SW 1271 (cell line): Measurements from ENCODE around the gene ARMC2.
"Not testable (repeated sequence)": the region's sequence is repeated elsewhere in the genome, so short reads cannot be mapped to it uniquely, and the experiment has no call there.

Experiments
- DNase-seq, 2 experiments: peaks; one replicate each; lab custom pipeline; 2025; lab: John Stamatoyannopoulos, UW

ARMC2 gene

GRCh38 chr6:108916026-108916686 lies 67.9 kb downstream of the ARMC2 start:
- no peak for DNase-seq

GRCh38 chr6:108920751-108921150 lies 72.5 kb downstream of the ARMC2 start:
- DNase-seq, result no peak

DNA sequence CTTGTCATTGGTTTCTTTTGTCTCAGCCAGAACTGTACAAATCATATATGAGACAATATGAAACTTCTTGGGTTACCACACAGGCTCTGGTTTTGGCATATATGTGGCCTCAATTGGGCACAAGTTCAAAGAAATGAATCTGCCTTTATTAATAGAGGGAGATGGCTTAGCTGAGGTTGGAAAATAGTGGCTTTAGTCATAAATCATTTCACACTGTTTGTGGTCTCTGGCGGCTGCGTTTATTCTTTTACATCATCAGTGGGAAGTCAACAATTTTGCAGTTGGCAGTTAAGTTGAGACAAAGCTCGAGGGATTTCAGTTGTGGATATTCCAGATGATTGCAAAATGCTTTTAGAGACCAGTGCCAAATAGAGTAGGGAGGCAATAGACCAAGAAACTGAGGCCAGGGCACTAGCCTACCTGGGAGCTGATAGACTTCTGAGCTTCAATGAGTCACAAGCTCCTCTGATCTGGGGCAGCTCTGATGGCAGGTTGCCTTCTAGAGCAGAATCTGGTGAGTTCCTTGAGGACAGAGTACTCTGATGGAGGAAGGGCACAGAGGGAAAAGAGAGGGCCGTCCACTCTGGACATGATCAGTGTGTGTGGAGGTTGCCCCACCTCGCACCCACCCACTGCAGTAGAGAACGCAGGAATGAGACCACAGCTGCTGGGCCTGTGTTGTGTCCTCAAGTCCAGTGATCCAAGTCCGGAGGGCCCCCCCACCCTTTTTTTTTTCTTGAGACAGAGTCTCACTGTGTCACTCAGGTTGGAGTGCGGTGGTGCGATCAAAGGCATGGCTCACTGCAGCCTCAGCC lies 73.5 kb downstream of the ARMC2 start:
- DNase-seq, result no peak

DNA sequence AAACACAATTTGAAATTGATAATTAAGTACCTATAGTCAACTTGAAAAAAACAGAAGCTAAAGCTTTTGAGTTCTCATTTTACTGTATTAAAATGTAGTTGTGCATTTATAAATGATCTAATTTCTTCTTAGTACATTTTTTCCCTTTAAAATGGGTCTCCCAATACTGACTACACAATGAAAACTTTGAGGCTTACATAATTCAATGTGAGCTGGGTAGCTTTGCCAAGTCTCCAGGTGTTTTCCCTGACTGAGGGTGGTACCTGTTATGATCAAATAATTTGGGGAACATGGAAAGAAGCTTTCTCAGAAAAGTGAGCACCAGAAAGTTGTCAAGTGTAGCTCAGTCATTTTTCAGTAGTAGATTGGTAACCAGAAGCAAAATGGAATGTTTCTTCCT lies 74.3 kb downstream of the ARMC2 start:
- no peak for DNase-seq

- DNase-seq, result no peak
These were observed 79.7 kb downstream of the ARMC2 start for GRCh38 chr6:108927927-108928326.

DNA sequence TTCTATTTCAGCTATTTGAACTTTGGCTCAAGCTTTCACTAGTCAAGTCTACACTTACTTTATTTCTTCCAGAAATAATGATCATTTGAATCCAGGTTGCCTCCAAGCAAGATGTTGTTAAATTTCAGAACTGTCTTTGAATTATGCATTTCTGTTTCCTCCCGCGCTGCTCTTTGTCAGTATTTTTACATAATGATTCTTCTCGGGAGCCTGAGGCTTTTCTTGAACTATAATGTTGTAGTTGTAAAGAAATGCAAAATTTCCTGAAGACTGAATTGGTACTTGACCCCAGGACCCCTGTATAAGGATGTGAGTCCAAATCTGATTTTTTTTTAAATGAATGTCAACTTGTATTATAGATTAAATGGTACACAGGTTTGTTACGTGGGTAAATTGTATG lies 80.4 kb downstream of the ARMC2 start:
- no peak for DNase-seq

GRCh38 chr6:108931090-108931489 lies 82.9 kb downstream of the ARMC2 start:
- not testable (repeated sequence) for DNase-seq

- DNase-seq, result no peak
These were observed 88.9 kb downstream of the ARMC2 start for GRCh38 chr6:108937170-108937569.

- DNase-seq, result no peak
These were observed 92.5 kb downstream of the ARMC2 start for GRCh38 chr6:108940741-108941140.

DNA sequence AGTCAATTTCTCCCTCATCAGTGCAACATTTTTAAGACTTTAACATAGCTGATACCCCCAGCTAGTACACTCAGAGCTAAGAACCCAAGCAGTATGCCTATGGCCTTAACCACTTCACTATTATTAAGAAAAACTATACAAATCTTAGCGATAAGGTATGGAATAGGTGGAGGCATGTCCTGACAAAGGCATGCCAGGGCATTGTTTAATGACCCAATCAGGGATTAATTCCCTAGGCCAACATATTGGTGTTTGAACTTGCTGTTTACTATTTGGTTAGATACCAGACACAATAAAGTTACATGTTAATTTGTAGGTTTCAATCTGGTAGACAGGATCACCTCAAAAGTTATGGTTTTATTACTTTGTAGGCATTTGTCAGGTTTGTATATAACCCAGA lies 93.1 kb downstream of the ARMC2 start:
- no peak for DNase-seq

GRCh38 chr6:108941859-108942258 lies 93.6 kb downstream of the ARMC2 start:
- DNase-seq, result no peak

DNA sequence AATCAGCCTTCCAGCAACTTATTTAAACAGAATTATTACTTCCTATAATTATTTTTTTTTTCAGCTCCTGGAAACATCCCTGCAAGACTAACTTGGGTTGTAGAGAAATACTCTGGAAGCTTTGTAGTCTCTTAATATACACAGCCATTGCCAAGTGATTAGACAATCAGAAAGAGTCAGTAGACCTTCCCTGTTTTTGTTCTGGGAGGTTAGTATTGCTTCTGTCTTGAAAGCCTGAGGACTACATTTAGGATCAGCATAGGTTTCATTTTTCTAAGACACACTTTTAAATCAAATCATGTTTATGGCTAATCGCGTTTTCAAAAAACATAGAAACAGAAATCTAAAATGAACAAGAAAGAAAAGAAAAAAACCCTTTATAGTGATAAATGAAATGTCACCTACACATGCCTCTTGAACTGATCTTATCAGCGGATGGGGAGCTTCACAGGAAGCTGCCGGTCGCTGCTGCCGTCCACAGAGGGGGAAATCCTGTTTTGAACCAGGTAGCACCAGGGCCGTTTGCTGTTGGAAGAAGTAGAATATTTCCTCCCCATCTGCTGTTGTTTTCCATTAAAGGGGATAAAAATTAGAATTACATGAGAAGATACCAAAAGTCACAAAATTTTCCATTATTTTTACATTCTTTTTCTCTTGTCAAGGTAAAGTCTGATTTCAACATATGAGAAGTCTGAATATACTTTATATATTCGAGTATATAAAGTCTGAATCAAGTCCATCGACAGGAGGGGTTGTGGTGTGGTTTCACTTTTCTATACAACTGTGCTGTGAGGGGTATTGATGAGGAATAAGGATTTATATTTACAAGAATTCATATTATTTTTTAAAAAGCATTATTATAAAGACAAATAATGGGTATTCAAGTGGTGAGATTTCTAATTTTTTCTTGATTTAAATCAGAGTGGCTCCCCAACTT lies 94.6 kb downstream of the ARMC2 start:
- DNase-seq, result no peak

- DNase-seq, result no peak
These were observed 95.8 kb downstream of the ARMC2 start for GRCh38 chr6:108944071-108944470.

DNA sequence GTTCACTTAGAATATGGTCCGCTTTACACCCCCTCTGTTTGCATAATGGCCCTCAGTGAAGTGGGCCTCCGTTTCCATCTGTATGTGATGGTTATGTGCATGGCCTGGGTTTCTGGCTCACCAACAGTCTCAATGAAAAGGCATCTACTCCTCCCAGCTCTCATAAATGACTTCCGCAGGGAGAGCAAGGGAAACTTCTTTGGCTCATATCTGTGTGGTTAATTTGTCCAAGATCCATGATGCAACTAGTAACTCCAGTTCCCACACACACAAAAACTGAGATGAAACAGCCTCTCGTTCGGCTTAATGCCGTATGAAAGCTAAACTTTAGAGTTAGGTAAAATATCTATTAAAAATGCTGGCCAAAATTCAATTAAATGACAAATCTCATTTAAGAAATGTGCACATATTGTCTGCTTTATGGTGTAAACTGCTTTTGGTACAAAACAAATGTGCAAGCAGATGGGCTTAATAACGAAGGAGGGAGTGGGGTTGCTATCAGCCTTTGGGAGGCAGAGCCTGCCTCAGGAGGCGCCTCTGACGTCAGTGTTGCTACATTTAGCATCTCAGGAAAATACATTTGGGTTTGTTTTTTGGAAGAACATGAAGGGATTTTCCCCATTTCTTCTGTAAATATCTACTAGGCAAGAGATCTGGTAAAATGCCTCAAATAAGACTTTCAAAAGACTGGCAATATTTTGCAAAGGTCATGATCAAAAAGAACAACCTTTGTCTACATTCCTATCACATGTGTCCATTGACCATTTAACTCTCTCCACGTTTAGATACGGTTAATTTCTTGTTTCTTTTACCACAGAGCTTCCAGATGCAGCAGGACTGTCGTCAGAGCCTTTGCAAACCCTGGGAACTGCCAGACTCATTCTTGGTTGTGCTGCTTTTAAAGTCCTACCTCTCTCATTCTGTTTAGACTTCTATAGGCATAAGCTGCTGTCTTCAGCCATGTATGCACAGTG lies 96.8 kb downstream of the ARMC2 start:
- no peak for DNase-seq

DNA sequence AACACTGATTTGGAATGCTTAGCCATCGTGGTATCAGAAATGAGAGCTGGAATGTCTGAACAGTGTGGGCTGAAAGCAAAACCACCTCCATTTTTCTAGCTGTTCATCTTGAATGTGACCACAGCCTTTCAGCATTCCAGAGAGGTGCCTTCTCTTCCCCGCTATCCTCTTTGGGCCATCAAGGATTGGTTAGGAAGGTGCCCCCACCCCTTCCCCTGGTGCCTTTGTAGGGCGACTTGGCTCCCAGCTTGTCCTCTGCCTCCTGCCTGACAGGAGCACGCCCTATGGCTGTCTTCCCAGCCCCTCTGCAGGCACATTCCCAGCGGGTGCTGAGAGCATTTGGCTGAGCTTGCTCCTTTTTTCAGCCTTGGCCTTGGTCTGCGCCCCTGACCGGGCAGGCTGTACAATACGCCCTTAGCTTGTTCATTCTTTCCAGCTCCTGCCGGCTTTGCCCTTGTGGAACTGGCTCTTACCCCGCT lies 97.5 kb downstream of the ARMC2 start:
- DNase-seq, result no peak

DNA sequence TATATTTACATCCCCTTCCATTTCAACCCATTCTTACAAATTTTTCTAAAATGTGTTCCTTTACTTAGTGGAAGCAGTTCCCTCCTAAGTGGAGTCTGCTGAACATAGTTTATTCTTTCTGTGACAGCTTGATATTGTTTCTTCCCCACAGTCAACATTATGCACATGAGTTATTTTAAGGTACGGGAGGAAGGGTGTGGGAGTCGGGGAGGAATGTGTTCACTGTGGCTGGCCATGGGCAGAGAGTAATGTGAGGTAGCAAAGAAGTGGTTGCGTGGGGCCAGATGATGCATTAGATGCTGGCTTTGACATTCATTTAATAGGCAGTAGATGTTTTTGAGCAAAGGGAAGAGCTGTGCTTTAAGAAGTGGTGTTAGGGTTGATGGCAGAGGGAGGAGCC lies 98.5 kb downstream of the ARMC2 start:
- DNase-seq, result no peak

DNA sequence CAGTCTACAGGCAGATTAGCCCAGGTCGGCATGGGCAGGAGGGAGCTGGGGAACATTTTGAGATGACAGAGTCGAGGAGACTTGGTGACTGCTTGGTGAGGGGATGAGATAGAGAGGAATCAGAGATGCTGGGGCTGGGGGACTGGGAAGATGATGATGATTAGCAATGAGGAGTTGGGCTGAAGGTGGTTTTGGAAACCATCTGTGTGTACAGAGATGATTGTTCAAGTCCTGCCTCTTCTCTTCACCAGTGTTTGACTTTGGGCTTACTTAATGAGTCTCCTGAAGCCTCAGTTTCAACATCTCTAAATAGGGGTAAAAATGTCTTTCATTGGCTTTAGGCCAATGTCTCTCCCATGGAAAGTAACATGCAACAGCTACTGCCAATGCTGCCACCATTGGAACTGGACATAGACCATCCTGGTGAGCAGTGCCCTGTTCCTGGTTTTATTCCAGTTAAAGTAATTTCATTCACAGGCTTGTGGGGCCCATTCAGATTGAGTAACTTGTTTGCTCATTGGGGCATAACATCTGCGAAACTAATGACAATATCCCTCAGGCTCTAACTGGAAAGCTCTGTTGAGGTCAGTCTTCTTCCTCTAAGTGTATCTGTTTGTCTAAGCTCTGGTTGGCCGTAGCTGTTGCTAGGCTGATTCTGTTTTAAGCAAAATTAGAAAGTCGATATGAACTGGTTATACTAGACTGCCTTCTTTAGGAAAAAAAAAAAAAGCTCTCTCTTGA lies 99.1 kb downstream of the ARMC2 start:
- DNase-seq, result no peak

DNA sequence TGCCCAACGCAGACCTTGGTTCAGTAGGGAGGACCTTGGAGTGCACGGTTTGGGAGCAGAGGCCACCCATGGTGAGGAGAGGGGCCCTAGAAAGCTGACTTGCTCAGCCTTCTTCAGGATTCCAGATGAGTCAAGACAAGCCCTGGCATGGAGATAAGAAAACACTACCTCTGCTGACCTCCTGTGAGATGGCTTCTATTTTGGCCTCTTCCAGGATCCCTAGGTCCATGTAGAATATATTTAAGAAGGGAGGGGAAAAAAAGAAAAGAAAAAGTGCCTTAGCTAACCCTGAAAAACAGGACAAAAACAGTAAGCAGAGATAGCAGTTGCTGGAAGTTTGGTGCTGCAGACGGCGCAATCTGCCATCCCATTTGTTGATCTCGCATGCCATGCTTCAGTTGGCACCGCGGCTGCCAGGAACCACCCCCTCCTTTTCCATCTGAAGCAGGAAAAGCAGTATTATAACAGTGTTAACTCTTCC lies 100.0 kb downstream of the ARMC2 start:
- DNase-seq, result no peak

DNA sequence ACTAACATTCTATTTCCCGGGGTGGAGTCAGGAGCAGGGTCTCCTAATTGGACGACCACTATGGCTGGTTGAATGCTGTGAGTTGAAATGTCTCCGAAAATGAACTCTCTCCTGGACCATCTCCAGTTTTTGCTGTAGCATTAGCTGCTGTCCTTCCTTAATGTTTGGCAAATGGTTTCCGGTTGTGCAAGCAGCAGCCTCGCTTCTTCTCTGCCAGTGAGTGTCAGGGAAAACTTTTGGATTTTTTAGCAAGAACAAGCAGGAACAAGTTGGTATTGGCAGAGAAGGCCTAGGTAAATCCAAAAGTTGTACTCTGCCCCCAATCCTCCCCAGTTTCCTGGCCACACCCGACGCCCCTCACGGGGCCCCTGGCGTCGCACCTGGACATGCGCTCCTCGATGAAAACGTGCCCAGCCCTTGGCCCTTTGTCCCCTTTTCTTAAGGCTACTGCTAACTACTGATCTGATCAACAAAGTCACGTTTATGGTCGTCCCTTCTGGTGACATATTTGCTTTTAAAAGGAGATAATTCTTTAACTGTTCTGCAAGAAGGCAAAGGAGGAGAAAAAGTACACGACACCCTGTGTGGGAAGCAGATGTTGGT lies 103.2 kb downstream of the ARMC2 start:
- DNase-seq, result no peak
